GM23338 (cell line): Measurements from ENCODE around the gene DPY19L1. TPM values are rescaled to one million over a fixed set of nuclear protein-coding genes. Genes with fewer than 3 reads are reported as not detected.
"Not testable (repeated sequence)": the region's sequence is repeated elsewhere in the genome, so short reads cannot be mapped to it uniquely, and the experiment has no call there.

ENCODE experiments used
- ATAC-seq: fragments of 200-7000 bp; cut with Tn5 transposase; 3 replicates; pipeline ENCODE4 v1.9.1; 2020
- DNase-seq: peaks from one replicate; pipeline ENCODE4 v3.0.0-alpha.2; 2015; ENCODE audit warnings: low spot score
- H2AFZ ChIP-seq: fragments of 200-600 bp; sonication (generic); 2 replicates; pipeline ENCODE4 v1.8.0; 2016; ENCODE audit warnings: antibody characterized with exemption, mild to moderate bottlenecking, moderate library complexity
- H3F3A ChIP-seq: fragments of 200-600 bp; sonication (generic); replicated peaks from 2 replicates; pipeline ENCODE4 v1.8.0; 2017; ENCODE audit warnings: antibody characterized with exemption, mixed run types, low read depth
- H3K27ac ChIP-seq: fragments of 200-600 bp; sonication (generic); 2 replicates; pipeline ENCODE4 v1.6.1; 2016; ENCODE audit warnings: low read depth
- H3K27me3 ChIP-seq: fragments of 200-600 bp; sonication (generic); 2 replicates; pipeline ENCODE4 v1.8.0; 2016; ENCODE audit warnings: mild to moderate bottlenecking, mixed run types, moderate library complexity; ENCODE audit not compliant: insufficient read depth
- H3K36me3 ChIP-seq: fragments of 200-600 bp; sonication (generic); 2 replicates; pipeline ENCODE4 v1.8.0; 2016; ENCODE audit warnings: mild to moderate bottlenecking; ENCODE audit not compliant: insufficient read depth
- H3K4me1 ChIP-seq: fragments of 200-600 bp; sonication (generic); 2 replicates; pipeline ENCODE4 v1.8.0; 2016; ENCODE audit warnings: mild to moderate bottlenecking, moderate library complexity; ENCODE audit not compliant: insufficient read depth
- H3K4me2 ChIP-seq: fragments of 200-600 bp; sonication (generic); 2 replicates; pipeline ENCODE4 v1.7.1; 2017; ENCODE audit warnings: mixed run types
- H3K4me3 ChIP-seq: fragments of 200-600 bp; sonication (generic); 2 replicates; pipeline ENCODE4 v1.6.1; 2016; ENCODE audit warnings: mixed run types
- H3K79me2 ChIP-seq: fragments of 200-600 bp; sonication (generic); replicated peaks from 2 replicates; pipeline ENCODE4 v1.8.0; 2017; ENCODE audit warnings: mild to moderate bottlenecking; ENCODE audit not compliant: insufficient read depth
- H3K9me2 ChIP-seq: fragments of 200-600 bp; sonication (generic); 2 replicates; pipeline ENCODE4 v1.8.0; 2017; ENCODE audit not compliant: insufficient read depth
- H4K20me1 ChIP-seq: fragments of 200-600 bp; sonication (generic); replicated peaks from 2 replicates; pipeline ENCODE4 v1.8.0; 2017; ENCODE audit warnings: mild to moderate bottlenecking; ENCODE audit not compliant: insufficient read depth
- H3K27ac Mint-ChIP-seq: 2 replicates; pipeline ENCODE4 v1.8.0; 2020; ENCODE audit warnings: inconsistent platforms, mild to moderate bottlenecking, moderate library complexity, mixed read lengths
- H3K27me3 Mint-ChIP-seq: 3 replicates; pipeline ENCODE4 v1.8.0; 2022; ENCODE audit warnings: low read depth, mild to moderate bottlenecking, moderate library complexity, mixed read lengths, inconsistent platforms; ENCODE audit not compliant: insufficient read depth, poor library complexity
- H3K36me3 Mint-ChIP-seq: 3 replicates; pipeline ENCODE4 v1.8.0; 2021; ENCODE audit warnings: low read depth, mild to moderate bottlenecking, inconsistent platforms, moderate library complexity, mixed read lengths
- H3K4me1 Mint-ChIP-seq: 3 replicates; pipeline ENCODE4 v1.8.0; 2020; ENCODE audit warnings: mild to moderate bottlenecking, inconsistent platforms, mixed read lengths
- H3K4me3 Mint-ChIP-seq: 3 replicates; pipeline ENCODE4 v1.8.0; 2021; ENCODE audit warnings: moderate library complexity, mild to moderate bottlenecking, inconsistent platforms, mixed read lengths
- H3K9me3 Mint-ChIP-seq: 3 replicates; pipeline ENCODE4 v1.8.0; 2020; ENCODE audit warnings: moderate library complexity, mild to moderate bottlenecking, inconsistent platforms, mixed read lengths
- CREB1 ChIP-seq: fragments of 250-450 bp; sonication (Bioruptor Pico); IDR thresholded peaks from 2 replicates; pipeline ENCODE4 v1.5.0; 2020; ENCODE audit warnings: low read depth, mild to moderate bottlenecking, moderate library complexity
- EZH2 ChIP-seq: fragments of 200-600 bp; sonication (generic); IDR thresholded peaks from one replicate; pipeline ENCODE4 v1.8.0; 2017; ENCODE audit warnings: antibody characterized with exemption, mild to moderate bottlenecking, low read depth; ENCODE audit not compliant: unreplicated experiment
- EZH2phosphoT487 ChIP-seq: fragments of 200-600 bp; sonication (generic); IDR thresholded peaks from one replicate; pipeline ENCODE4 v1.8.1; 2018; ENCODE audit warnings: antibody characterized with exemption; ENCODE audit not compliant: unreplicated experiment
- POLR2AphosphoS5 ChIP-seq: IDR thresholded peaks from 2 replicates; pipeline ENCODE4 v1.6.1; 2016; ENCODE audit warnings: antibody characterized with exemption, low read depth
- ZNF114 ChIP-seq: fragments of 250-450 bp; sonication (Bioruptor Pico); IDR thresholded peaks from 2 replicates; pipeline ENCODE4 v1.5.0; 2020; ENCODE audit warnings: mild to moderate bottlenecking, moderate library complexity
- ZNF331 ChIP-seq: fragments of 250-450 bp; sonication (Bioruptor Pico); IDR thresholded peaks from 2 replicates; pipeline ENCODE4 v1.5.0; 2020; ENCODE audit warnings: low read depth, mild to moderate bottlenecking, moderate library complexity
- polyA plus RNA-seq: library from polyadenylated mRNA; unstranded; fragments of >200 nt; fragmentation: Nextera tagmentation; extraction: Ambion mirVana; gene quantifications from 2 replicates; pipeline ENCODE4 v1.2.1, GENCODE V29; 2016
- total RNA-seq: library from RNA; depleted of rRNA; stranded (reverse); fragments of >200 nt; shearing (Covaris generic); gene quantifications from 2 replicates; pipeline ENCODE4 v1.2.3, GENCODE V29; 2014
- TF ChIP-seq, protein P1 (sequence below): IDR thresholded peaks from one replicate; pipeline ENCODE4 v1.6.1; 2018; ENCODE audit warnings: antibody characterized with exemption; ENCODE audit not compliant: unreplicated experiment
- TF ChIP-seq, protein P2 (sequence below), 2 experiments: fragments of 200-600 bp in 1 of 2; sonication (generic) in 1 of 2; conservative IDR thresholded peaks; 2 replicates each; pipeline versions ENCODE4 v1.5.1 to v1.6.1; 2016 to 2017; ENCODE audit warnings: antibody characterized with exemption in 2 of 2, low read depth in 2 of 2, mild to moderate bottlenecking in 2 of 2, moderate library complexity in 1 of 2

The DPY19L1 gene
- total and polyA plus RNA-seq, 2 experiments from 2014 or later = 4.4 to 20.2 TPM

DNA sequence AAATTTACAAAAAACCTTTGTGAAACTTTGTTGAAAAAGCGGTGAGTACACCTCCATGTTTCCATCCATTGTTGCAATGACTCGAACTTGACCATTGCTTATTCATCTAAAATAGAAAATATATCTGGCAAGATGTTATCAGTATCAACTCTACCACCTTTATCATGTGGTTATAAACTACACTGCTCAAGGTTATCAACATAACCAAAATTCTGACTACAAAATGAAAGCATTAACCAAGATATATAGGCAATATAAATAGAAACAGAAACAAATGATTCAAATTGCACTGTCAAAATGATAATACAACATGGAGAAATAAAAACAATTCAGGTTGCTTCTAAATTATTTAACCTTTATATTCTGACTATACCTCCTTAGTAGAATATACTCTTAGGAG, 58.2 kb downstream of the DPY19L1 start:
- not testable (repeated sequence) for H3K36me3 ChIP-seq, H3K4me2 ChIP-seq, H3K4me1 ChIP-seq, ATAC-seq, H2AFZ ChIP-seq, H3K27ac Mint-ChIP-seq, H3K4me3 ChIP-seq, H3K27ac ChIP-seq, H3K79me2 ChIP-seq, H3K27me3 Mint-ChIP-seq, H3K27me3 ChIP-seq, H3K36me3 Mint-ChIP-seq, H3K9me3 Mint-ChIP-seq, H3K4me3 Mint-ChIP-seq, H3K9me2 ChIP-seq, H3F3A ChIP-seq, H4K20me1 ChIP-seq, DNase-seq
- H3K4me1 Mint-ChIP-seq = peaks cover 14% of the 10 kb centered on the region

DNA sequence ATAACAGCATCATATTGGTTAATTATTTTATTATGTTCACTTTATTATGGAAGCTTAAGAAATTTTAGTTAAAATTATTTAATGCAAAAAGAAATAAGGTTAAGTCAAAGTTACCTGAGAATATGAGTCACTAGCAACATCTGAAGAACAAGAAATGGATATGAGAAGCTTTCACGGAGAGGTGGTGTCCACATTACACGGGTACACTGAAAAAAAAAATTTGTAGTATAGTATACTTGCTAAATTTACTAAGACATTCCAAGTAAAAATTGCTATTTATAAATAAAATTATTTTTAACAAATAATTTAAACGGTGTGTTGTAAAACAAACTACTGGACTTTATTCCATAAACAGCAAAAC, 63.9 kb downstream of the DPY19L1 start:
- Histone ChIP-seq H4K20me1 (no peaks in the 10 kb centered on the region; the same call in 1 of the 2 replicates), H3K27ac (no peak overlapping the region), H3K4me2 (no peak overlapping the region), H3K27me3 (no peaks in the 10 kb centered on the region), H3K79me2 (no peaks in the 10 kb centered on the region), H3K4me1 (no peaks in the 10 kb centered on the region), H3F3A (no peaks in the 10 kb centered on the region), H3K36me3 (no peaks in the 10 kb centered on the region), H3K4me3 (no peak overlapping the region), H3K9me2 (no peaks in the 10 kb centered on the region), H2AFZ (no peak overlapping the region)
- DNase-seq (no peak), ATAC-seq (no peak)
- TF ChIP-seq CREB1 (CRISPR knock-in tag) (no peak), ZNF331 (CRISPR knock-in tag) (no peak), EZH2phosphoT487 (no peak), EZH2 (no peak), POLR2AphosphoS5 (no peak), ZNF114 (CRISPR knock-in tag) (no peak)
- TF ChIP-seq, protein P1, sequence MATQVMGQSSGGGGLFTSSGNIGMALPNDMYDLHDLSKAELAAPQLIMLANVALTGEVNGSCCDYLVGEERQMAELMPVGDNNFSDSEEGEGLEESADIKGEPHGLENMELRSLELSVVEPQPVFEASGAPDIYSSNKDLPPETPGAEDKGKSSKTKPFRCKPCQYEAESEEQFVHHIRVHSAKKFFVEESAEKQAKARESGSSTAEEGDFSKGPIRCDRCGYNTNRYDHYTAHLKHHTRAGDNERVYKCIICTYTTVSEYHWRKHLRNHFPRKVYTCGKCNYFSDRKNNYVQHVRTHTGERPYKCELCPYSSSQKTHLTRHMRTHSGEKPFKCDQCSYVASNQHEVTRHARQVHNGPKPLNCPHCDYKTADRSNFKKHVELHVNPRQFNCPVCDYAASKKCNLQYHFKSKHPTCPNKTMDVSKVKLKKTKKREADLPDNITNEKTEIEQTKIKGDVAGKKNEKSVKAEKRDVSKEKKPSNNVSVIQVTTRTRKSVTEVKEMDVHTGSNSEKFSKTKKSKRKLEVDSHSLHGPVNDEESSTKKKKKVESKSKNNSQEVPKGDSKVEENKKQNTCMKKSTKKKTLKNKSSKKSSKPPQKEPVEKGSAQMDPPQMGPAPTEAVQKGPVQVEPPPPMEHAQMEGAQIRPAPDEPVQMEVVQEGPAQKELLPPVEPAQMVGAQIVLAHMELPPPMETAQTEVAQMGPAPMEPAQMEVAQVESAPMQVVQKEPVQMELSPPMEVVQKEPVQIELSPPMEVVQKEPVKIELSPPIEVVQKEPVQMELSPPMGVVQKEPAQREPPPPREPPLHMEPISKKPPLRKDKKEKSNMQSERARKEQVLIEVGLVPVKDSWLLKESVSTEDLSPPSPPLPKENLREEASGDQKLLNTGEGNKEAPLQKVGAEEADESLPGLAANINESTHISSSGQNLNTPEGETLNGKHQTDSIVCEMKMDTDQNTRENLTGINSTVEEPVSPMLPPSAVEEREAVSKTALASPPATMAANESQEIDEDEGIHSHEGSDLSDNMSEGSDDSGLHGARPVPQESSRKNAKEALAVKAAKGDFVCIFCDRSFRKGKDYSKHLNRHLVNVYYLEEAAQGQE = no peak
- TF ChIP-seq, protein P2, sequence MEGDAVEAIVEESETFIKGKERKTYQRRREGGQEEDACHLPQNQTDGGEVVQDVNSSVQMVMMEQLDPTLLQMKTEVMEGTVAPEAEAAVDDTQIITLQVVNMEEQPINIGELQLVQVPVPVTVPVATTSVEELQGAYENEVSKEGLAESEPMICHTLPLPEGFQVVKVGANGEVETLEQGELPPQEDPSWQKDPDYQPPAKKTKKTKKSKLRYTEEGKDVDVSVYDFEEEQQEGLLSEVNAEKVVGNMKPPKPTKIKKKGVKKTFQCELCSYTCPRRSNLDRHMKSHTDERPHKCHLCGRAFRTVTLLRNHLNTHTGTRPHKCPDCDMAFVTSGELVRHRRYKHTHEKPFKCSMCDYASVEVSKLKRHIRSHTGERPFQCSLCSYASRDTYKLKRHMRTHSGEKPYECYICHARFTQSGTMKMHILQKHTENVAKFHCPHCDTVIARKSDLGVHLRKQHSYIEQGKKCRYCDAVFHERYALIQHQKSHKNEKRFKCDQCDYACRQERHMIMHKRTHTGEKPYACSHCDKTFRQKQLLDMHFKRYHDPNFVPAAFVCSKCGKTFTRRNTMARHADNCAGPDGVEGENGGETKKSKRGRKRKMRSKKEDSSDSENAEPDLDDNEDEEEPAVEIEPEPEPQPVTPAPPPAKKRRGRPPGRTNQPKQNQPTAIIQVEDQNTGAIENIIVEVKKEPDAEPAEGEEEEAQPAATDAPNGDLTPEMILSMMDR (conservative IDR thresholded peaks at IDR 0.05; ENCODE audit: low read depth in 2 of 2) = no peak
- no peaks in the 10 kb centered on the region for H3K27me3 Mint-ChIP-seq
- no peaks in the 10 kb centered on the region; the same call in 2 of the 3 replicates for H3K9me3 Mint-ChIP-seq
- H3K27ac Mint-ChIP-seq = no peak overlapping the region
- no peaks in the 10 kb centered on the region; the same call in 1 of the 3 replicates for H3K4me1 Mint-ChIP-seq
- H3K36me3 Mint-ChIP-seq = peaks cover 7% of the 10 kb centered on the region; the same call in 1 of the 3 replicates
- H3K4me3 Mint-ChIP-seq = no peak overlapping the region

DNA sequence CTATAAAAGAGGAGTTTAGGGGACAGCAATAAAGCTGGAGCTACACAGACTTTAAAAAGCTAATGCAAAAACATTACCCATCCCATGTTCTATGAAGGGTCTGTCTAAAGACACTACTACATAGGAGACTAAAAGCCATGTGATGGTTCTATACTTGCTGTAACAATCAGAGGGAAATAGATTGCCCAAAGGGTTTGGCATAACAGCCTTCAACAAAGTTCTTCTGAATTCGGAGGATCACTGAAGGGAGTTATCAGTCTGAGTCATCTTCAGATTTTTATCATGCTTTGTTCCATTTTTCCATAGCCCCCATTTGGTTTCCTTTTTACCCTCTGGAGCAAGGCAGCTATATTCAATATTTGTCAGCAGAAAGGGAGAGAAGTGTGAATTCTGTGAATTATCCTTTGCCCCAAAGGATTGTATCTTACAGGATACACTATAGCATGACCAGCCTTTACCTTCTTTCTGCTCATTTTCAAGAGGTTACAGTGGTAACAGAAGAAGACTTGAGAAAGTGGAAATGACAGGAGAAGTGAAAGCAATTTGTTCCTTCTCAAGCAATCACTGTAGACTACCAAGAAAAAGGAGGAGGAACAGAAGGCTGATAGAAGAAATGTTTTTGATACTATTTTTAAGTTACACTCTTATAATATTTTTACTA, 64.4 kb downstream of the DPY19L1 start:
- H3K27ac Mint-ChIP-seq, ATAC-seq, DNase-seq: not testable (repeated sequence)

DNA sequence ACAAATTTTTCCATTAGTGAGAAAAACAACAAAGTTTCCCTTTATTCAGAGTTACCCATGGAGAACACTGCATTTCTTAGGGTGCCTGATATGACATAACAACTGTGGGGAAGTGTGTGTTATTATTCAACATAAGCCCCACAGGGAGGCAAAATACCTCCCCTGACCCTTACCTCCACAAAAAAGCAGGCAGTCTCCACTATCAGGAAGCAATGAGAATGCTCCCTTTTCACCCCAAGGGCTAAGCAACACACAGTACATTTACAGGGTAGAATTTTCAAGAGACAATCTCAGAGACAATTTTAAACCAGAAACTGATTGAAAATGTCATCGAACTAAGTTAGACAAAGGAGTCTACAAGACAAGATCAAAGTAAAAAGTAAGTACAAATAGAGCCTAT, 69.5 kb downstream of the DPY19L1 start:
- peak overlapping the region; percentile 24; the same call in 1 of the 2 replicates for H3K27ac Mint-ChIP-seq
- H3K4me3 ChIP-seq, H3K36me3 Mint-ChIP-seq, H2AFZ ChIP-seq, H4K20me1 ChIP-seq, H3K27me3 Mint-ChIP-seq, H3K9me3 Mint-ChIP-seq, H3K27me3 ChIP-seq, H3K79me2 ChIP-seq, DNase-seq, H3K36me3 ChIP-seq, H3F3A ChIP-seq, H3K4me3 Mint-ChIP-seq, H3K4me1 Mint-ChIP-seq, H3K4me1 ChIP-seq, H3K27ac ChIP-seq, H3K4me2 ChIP-seq, H3K9me2 ChIP-seq: not testable (repeated sequence)
- peak; percentile 77 for ATAC-seq

More for the DNA sequence above, 64.4 kb downstream of the DPY19L1 start:
- H3K4me2 ChIP-seq, H3K27me3 ChIP-seq, H3K4me1 Mint-ChIP-seq, H3K27ac ChIP-seq, H4K20me1 ChIP-seq, H3K79me2 ChIP-seq, H3K36me3 Mint-ChIP-seq, H3K4me3 Mint-ChIP-seq, H3K4me1 ChIP-seq, H3F3A ChIP-seq, H2AFZ ChIP-seq, H3K9me3 Mint-ChIP-seq, H3K4me3 ChIP-seq, H3K9me2 ChIP-seq, H3K27me3 Mint-ChIP-seq, H3K36me3 ChIP-seq: not testable (repeated sequence)
